ENCODE results near the gene GMPR2. TPM values are rescaled to one million over a fixed set of nuclear protein-coding genes. Genes with fewer than 3 reads are reported as not detected.

GMPR2 gene
- total and polyA plus RNA-seq, 2 of the 13 experiments (the other 11 are each of a cell fraction or from before 2014, with no cell fraction given): 210 to 273 TPM

GRCh38 chr14:24215495-24216344, 17.0 kb upstream of the GMPR2 start, which contains the start of gene MDP1 (continued):
- TF ChIP-seq, protein P1, sequence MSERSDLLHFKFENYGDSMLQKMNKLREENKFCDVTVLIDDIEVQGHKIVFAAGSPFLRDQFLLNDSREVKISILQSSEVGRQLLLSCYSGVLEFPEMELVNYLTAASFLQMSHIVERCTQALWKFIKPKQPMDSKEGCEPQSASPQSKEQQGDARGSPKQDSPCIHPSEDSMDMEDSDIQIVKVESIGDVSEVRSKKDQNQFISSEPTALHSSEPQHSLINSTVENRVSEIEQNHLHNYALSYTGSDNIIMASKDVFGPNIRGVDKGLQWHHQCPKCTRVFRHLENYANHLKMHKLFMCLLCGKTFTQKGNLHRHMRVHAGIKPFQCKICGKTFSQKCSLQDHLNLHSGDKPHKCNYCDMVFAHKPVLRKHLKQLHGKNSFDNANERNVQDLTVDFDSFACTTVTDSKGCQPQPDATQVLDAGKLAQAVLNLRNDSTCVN (CRISPR knock-in tag; IDR thresholded peaks at IDR 0.05; ENCODE audit: borderline replicate concordance): peak; percentile 93
- TF ChIP-seq, protein P2, sequence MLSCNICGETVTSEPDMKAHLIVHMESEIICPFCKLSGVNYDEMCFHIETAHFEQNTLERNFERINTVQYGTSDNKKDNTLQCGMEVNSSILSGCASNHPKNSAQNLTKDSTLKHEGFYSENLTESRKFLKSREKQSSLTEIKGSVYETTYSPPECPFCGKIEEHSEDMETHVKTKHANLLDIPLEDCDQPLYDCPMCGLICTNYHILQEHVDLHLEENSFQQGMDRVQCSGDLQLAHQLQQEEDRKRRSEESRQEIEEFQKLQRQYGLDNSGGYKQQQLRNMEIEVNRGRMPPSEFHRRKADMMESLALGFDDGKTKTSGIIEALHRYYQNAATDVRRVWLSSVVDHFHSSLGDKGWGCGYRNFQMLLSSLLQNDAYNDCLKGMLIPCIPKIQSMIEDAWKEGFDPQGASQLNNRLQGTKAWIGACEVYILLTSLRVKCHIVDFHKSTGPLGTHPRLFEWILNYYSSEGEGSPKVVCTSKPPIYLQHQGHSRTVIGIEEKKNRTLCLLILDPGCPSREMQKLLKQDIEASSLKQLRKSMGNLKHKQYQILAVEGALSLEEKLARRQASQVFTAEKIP (CRISPR knock-in tag; IDR thresholded peaks at IDR 0.05; ENCODE audit: borderline replicate concordance): no peak
- TF ChIP-seq SKI (IDR thresholded peaks at IDR 0.05; ENCODE audit: partially characterized antibody) (peak; percentile 71), ZNF549 (CRISPR knock-in tag; IDR thresholded peaks at IDR 0.05) (no peak), NFIB (CRISPR knock-in tag; IDR thresholded peaks at IDR 0.05; ENCODE audit: borderline replicate concordance) (no peak), ZNF607 (CRISPR knock-in tag; IDR thresholded peaks at IDR 0.05; ENCODE audit: borderline replicate concordance) (peak; percentile 96), ZSCAN20 (CRISPR knock-in tag; IDR thresholded peaks at IDR 0.05; ENCODE audit: borderline replicate concordance) (peak; percentile 87), SAP130 (CRISPR knock-in tag; IDR thresholded peaks at IDR 0.05; ENCODE audit: low read depth) (peak; percentile 99), GMEB1 (CRISPR knock-in tag; IDR thresholded peaks at IDR 0.05; ENCODE audit: borderline replicate concordance) (peak; percentile 85; the same call in 1 of the 2 replicates), ZKSCAN1 (IDR thresholded peaks at IDR 0.05; ENCODE audit: low read length) (no peak), SMARCE1 (IDR thresholded peaks at IDR 0.05; ENCODE audit: borderline replicate concordance) (no peak), WIZ (CRISPR knock-in tag; IDR thresholded peaks at IDR 0.05) (peak; percentile 83), REXO4 (CRISPR knock-in tag; IDR thresholded peaks at IDR 0.05; ENCODE audit: borderline replicate concordance) (peak; percentile 88; the same call in 1 of the 2 replicates), ZNF354B (CRISPR knock-in tag; IDR thresholded peaks at IDR 0.05) (peak; percentile 98), HNF4G (IDR thresholded peaks at IDR 0.05; ENCODE audit: borderline replicate concordance, low read depth, low read length) (no peak; the same call in 1 of the 2 replicates), HNF4G (CRISPR knock-in tag; IDR thresholded peaks at IDR 0.05; ENCODE audit: borderline replicate concordance, low read depth) (peak; percentile 93), NFRKB (IDR thresholded peaks at IDR 0.05) (0 out of 2 replicates have a peak, but pooled peaks have one; percentile 43), SP140L (CRISPR knock-in tag; IDR thresholded peaks at IDR 0.05; ENCODE audit: borderline replicate concordance) (peak; percentile 90; the same call in 1 of the 2 replicates), GTF2F1 (IDR thresholded peaks at IDR 0.05; ENCODE audit: low read length) (peak; percentile 78; the same call in 1 of the 2 replicates), ZNF10 (CRISPR knock-in tag; IDR thresholded peaks at IDR 0.05; ENCODE audit: borderline replicate concordance, low read depth) (peak; percentile 46; the same call in 1 of the 2 replicates), DMAP1 (CRISPR knock-in tag; IDR thresholded peaks at IDR 0.05) (peak; percentile 98), ZFP1 (CRISPR knock-in tag; IDR thresholded peaks at IDR 0.05) (peak; percentile 89; the same call in 1 of the 2 replicates)
- TF ChIP-seq, protein P3, sequence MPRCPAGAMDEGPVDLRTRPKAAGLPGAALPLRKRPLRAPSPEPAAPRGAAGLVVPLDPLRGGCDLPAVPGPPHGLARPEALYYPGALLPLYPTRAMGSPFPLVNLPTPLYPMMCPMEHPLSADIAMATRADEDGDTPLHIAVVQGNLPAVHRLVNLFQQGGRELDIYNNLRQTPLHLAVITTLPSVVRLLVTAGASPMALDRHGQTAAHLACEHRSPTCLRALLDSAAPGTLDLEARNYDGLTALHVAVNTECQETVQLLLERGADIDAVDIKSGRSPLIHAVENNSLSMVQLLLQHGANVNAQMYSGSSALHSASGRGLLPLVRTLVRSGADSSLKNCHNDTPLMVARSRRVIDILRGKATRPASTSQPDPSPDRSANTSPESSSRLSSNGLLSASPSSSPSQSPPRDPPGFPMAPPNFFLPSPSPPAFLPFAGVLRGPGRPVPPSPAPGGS (CRISPR knock-in tag; IDR thresholded peaks at IDR 0.05): no peak
